SH-SY5Y (cell line): ENCODE measurements around the gene CCDC73.

Experiments used
- GATA2 ChIP-seq: IDR thresholded peaks from 2 replicates; pipeline ENCODE4 v1.6.1; 2011; ENCODE audit warnings: mild to moderate bottlenecking, low read depth, low read length
- GATA3 ChIP-seq: IDR thresholded peaks from 2 replicates; pipeline ENCODE4 v1.6.1; 2011; ENCODE audit warnings: low read depth, mild to moderate bottlenecking, low read length, moderate library complexity

GRCh38 chr11:32831221-32831620, 36.8 kb upstream of the CCDC73 start:
- TF ChIP-seq GATA2 (no peak), GATA3 (no peak)
